ENCODE measurements around the gene ODAD4.

DNA sequence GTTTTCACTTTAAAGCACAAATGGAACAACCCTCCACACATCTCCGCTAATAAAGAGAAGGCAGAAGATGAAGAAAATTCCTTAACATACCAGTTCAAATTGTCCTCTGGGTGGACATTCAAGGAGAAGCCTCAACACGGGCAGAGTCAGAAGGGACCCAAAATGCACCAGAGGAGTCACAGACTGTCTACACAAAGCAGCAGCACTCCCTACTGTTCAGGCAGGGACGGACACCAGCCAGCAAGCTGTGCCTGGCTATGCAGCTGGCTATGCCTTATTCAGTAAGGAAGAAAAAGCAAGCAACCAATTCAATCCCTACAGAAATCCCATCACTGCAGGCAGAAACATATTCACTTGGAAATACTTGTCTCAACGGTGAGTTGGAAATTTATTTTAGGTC lies 78.8 kb downstream of the ODAD4 start:
- TF ChIP-seq, protein P1, sequence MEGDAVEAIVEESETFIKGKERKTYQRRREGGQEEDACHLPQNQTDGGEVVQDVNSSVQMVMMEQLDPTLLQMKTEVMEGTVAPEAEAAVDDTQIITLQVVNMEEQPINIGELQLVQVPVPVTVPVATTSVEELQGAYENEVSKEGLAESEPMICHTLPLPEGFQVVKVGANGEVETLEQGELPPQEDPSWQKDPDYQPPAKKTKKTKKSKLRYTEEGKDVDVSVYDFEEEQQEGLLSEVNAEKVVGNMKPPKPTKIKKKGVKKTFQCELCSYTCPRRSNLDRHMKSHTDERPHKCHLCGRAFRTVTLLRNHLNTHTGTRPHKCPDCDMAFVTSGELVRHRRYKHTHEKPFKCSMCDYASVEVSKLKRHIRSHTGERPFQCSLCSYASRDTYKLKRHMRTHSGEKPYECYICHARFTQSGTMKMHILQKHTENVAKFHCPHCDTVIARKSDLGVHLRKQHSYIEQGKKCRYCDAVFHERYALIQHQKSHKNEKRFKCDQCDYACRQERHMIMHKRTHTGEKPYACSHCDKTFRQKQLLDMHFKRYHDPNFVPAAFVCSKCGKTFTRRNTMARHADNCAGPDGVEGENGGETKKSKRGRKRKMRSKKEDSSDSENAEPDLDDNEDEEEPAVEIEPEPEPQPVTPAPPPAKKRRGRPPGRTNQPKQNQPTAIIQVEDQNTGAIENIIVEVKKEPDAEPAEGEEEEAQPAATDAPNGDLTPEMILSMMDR (IDR thresholded peaks at IDR 0.05; ENCODE audit: low read depth, low read length, missing input control): peak; percentile 21
- TF ChIP-seq TAF1 (conservative IDR thresholded peaks at IDR 0.05): no peak
- no peak for TF ChIP-seq SP1 (IDR thresholded peaks at IDR 0.05)
- TF ChIP-seq EGR1 (IDR thresholded peaks at IDR 0.05; ENCODE audit: low read depth in 2 of 2): no peak
- TF ChIP-seq, protein P2, sequence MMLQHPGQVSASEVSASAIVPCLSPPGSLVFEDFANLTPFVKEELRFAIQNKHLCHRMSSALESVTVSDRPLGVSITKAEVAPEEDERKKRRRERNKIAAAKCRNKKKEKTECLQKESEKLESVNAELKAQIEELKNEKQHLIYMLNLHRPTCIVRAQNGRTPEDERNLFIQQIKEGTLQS (IDR thresholded peaks at IDR 0.05): no peak

Measured in liver (tissue), 3 donors.